Liver (tissue), 9 donors: ENCODE measurements around the gene DLL1. TPM values are rescaled to one million over a fixed set of nuclear protein-coding genes. Genes with fewer than 3 reads are reported as not detected.
"Not testable (repeated sequence)": the region's sequence is repeated elsewhere in the genome, so short reads cannot be mapped to it uniquely, and the experiment has no call there.

ENCODE experiments used
- DNase-seq: peaks from one replicate; pipeline ENCODE4 v3.0.0-alpha.2; 2017; ENCODE audit warnings: low spot score
- H3K27ac ChIP-seq, 2 donors: one replicate each; pipeline ENCODE4 v1.7.0; 2013; ENCODE audit warnings: inconsistent platforms in 2 of 2, low read length in 2 of 2, control low read depth in 1 of 2, low read depth in 1 of 2, mild to moderate bottlenecking in 1 of 2
- H3K27me3 ChIP-seq, 4 donors: one replicate each; pipeline versions ENCODE4 v1.6.1 to v1.7.0; 2013; ENCODE audit warnings: low read length in 3 of 4, inconsistent platforms in 1 of 4, mild to moderate bottlenecking in 1 of 4, moderate library complexity in 1 of 4; ENCODE audit not compliant: control insufficient read depth in 4 of 4, insufficient read depth in 4 of 4
- H3K36me3 ChIP-seq, 4 donors: one replicate each; pipeline versions ENCODE4 v1.6.1 to v1.7.0; 2013; ENCODE audit warnings: low read length in 3 of 4, mild to moderate bottlenecking in 3 of 4, low read depth in 1 of 4, moderate library complexity in 1 of 4; ENCODE audit not compliant: control insufficient read depth in 4 of 4, insufficient read depth in 3 of 4
- H3K4me1 ChIP-seq, 4 donors: one replicate each; pipeline versions ENCODE4 v1.6.1 to v1.7.0; 2013; ENCODE audit warnings: low read length in 3 of 4, mild to moderate bottlenecking in 3 of 4, moderate library complexity in 1 of 4; ENCODE audit not compliant: control insufficient read depth in 4 of 4, insufficient read depth in 4 of 4
- H3K4me3 ChIP-seq, 3 donors: one replicate each; pipeline versions ENCODE4 v1.6.1 to v1.7.0; 2013; ENCODE audit warnings: low read length in 3 of 3, control low read depth in 1 of 3, low read depth in 1 of 3, mild to moderate bottlenecking in 1 of 3
- H3K9ac ChIP-seq, 2 donors: one replicate each; pipeline ENCODE4 v1.7.0; 2013; ENCODE audit warnings: low read length in 2 of 2, mild to moderate bottlenecking in 2 of 2, moderate library complexity in 2 of 2, control low read depth in 1 of 2, low read depth in 1 of 2
- H3K9me3 ChIP-seq, 4 donors: one replicate each; pipeline versions ENCODE4 v1.6.1 to v1.7.0; 2013; ENCODE audit warnings: low read length in 3 of 4; ENCODE audit not compliant: control insufficient read depth in 4 of 4
- CTCF ChIP-seq: fragments of 150-350 bp; IDR thresholded peaks from 2 replicates; pipeline ENCODE4 v1.5.1; 2017; ENCODE audit warnings: improper control_type of control experiment, low read depth, low read length; ENCODE audit not compliant: missing input control
- EGR1 ChIP-seq, 2 donors: IDR thresholded peaks; 2 replicates each; pipeline ENCODE4 v1.6.1; 2016 to 2018; ENCODE audit warnings: antibody characterized with exemption in 2 of 2, low read depth in 2 of 2
- FOXA1 ChIP-seq: IDR thresholded peaks from 2 replicates; pipeline ENCODE4 v1.6.1; 2016; ENCODE audit warnings: antibody characterized with exemption
- FOXA2 ChIP-seq: IDR thresholded peaks from 2 replicates; pipeline ENCODE4 v1.6.1; 2016; ENCODE audit warnings: antibody characterized with exemption
- GABPA ChIP-seq, 2 donors: IDR thresholded peaks in 1 of 2; conservative IDR thresholded peaks in 1 of 2; 2 replicates each; pipeline ENCODE4 v1.6.1; 2016; ENCODE audit warnings: antibody characterized with exemption in 2 of 2, mild to moderate bottlenecking in 1 of 2, moderate library complexity in 1 of 2
- RAD21 ChIP-seq, 2 donors: IDR thresholded peaks; 2 replicates each; pipeline ENCODE4 v1.6.1; 2016; ENCODE audit warnings: antibody characterized with exemption in 2 of 2, mild to moderate bottlenecking in 2 of 2
- RXRA ChIP-seq, 2 donors: IDR thresholded peaks; 2 replicates each; pipeline ENCODE4 v1.6.1; 2017 to 2018; ENCODE audit warnings: antibody characterized with exemption in 2 of 2, mild to moderate bottlenecking in 1 of 2
- TAF1 ChIP-seq: conservative IDR thresholded peaks from 2 replicates; pipeline ENCODE4 v1.6.1; 2016; ENCODE audit warnings: antibody characterized with exemption, mild to moderate bottlenecking
- ZBTB33 ChIP-seq: IDR thresholded peaks from 2 replicates; pipeline ENCODE4 v1.6.1; 2016; ENCODE audit warnings: antibody characterized with exemption
- WGBS: extraction: QIAGEN DNeasy Blood & Tissue Kit; methylation state at CpG from one replicate; pipeline ENCODE4 v1.1.7; 2013; 5-methylcytosine and 5-hydroxymethylcytosine counted together
- polyA plus RNA-seq, 2 donors: library from polyadenylated mRNA; stranded (reverse) in 1 of 2; unstranded in 1 of 2; fragments of 200-250 nt in 1 of 2; fragments of >200 nt in 1 of 2; fragmentation: Nextera tagmentation in 1 of 2; extraction: Ambion mirVana in 1 of 2; gene quantifications; one replicate each; pipeline versions ENCODE4 v1.2.1 to v1.2.3, GENCODE V29; 2013 to 2015
- total RNA-seq, 2 donors: library from RNA; depleted of rRNA; stranded (reverse); fragments of >200 nt; gene quantifications; one replicate each; pipeline ENCODE4 v1.2.3, GENCODE V29; 2014
- TF ChIP-seq, protein P1 (sequence below): IDR thresholded peaks from 2 replicates; pipeline ENCODE4 v1.6.1; 2016; ENCODE audit warnings: antibody characterized with exemption
- TF ChIP-seq, protein P2 (sequence below): IDR thresholded peaks from 2 replicates; pipeline ENCODE4 v1.6.1; 2016; ENCODE audit warnings: antibody characterized with exemption
- donor health status: healthy.
- donor health status: healthy.
- donor health status: healthy.
- donor health status: healthy.
- donor health status: healthy.

Gene DLL1, protein sequence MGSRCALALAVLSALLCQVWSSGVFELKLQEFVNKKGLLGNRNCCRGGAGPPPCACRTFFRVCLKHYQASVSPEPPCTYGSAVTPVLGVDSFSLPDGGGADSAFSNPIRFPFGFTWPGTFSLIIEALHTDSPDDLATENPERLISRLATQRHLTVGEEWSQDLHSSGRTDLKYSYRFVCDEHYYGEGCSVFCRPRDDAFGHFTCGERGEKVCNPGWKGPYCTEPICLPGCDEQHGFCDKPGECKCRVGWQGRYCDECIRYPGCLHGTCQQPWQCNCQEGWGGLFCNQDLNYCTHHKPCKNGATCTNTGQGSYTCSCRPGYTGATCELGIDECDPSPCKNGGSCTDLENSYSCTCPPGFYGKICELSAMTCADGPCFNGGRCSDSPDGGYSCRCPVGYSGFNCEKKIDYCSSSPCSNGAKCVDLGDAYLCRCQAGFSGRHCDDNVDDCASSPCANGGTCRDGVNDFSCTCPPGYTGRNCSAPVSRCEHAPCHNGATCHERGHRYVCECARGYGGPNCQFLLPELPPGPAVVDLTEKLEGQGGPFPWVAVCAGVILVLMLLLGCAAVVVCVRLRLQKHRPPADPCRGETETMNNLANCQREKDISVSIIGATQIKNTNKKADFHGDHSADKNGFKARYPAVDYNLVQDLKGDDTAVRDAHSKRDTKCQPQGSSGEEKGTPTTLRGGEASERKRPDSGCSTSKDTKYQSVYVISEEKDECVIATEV
- total RNA-seq (1 to 10 TPM; 1.8 to 2.3 TPM), polyA plus RNA-seq (1 to 10 TPM; 1.0 to 1.5 TPM)

GRCh38 chr6:170290296-170291128 lies at the start of gene DLL1:
Gene DLL1, minus strand, starts transcription at chr6:170291078. Its CDS starts 939 bp downstream, at chr6:170290139.
- Histone ChIP-seq H3K9me3 (no peaks in the 10 kb centered on the region), H3K4me1 (peaks cover 13 to 64% (median 30%) of the 10 kb centered on the region in 4 donors), H3K36me3 (peaks cover 0 to 2% (median 0%) of the 10 kb centered on the region in 4 donors), H3K4me3 (peak within 1 kb of the TSS in 2 of 3 donors; percentile 64 to 69), H3K27me3 (peaks cover 0 to 16% (median 11%) of the 10 kb centered on the region in 4 donors), H3K9ac (no peak within 1 kb of the TSS), H3K27ac (peak within 1 kb of the TSS; percentile 57 to 64)
- WGBS, result 1% methylated on average over 83 of the region's 83 CpGs
- no peak for DNase-seq
- TF ChIP-seq FOXA2, result no peak
- TF ChIP-seq RXRA (IDR thresholded peaks at IDR 0.05), result no peak
- TF ChIP-seq, protein P1, sequence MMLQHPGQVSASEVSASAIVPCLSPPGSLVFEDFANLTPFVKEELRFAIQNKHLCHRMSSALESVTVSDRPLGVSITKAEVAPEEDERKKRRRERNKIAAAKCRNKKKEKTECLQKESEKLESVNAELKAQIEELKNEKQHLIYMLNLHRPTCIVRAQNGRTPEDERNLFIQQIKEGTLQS, result no peak
- TF ChIP-seq CTCF, result no peak
- TF ChIP-seq TAF1, result no peak
- TF ChIP-seq GABPA (IDR thresholded peaks at IDR 0.05 in 1 of 2, conservative IDR thresholded peaks at IDR 0.05 in 1 of 2), result no peak
- TF ChIP-seq FOXA1, result no peak

GRCh38 chr6:170335199-170335598 lies 44.3 kb upstream of the DLL1 start:
- 96% methylated on average over 3 of the region's 3 CpGs for WGBS
- DNase-seq, H3K4me1 ChIP-seq, H3K9ac ChIP-seq, H3K27ac ChIP-seq, H3K27me3 ChIP-seq, H3K9me3 ChIP-seq, H3K4me3 ChIP-seq: not testable (repeated sequence)
- H3K36me3 ChIP-seq, result peaks cover 3 to 27% (median 19%) of the 10 kb centered on the region in 4 donors

GRCh38 chr6:170329321-170329720 lies 38.4 kb upstream of the DLL1 start:
- no peak overlapping the region for H3K4me3 ChIP-seq
- H3K9ac ChIP-seq, result no peak overlapping the region
- DNase-seq, result no peak
- no peak overlapping the region for H3K27ac ChIP-seq
- no peaks in the 10 kb centered on the region for H3K4me1 ChIP-seq
- no peaks in the 10 kb centered on the region for H3K27me3 ChIP-seq
- 91% methylated on average over 8 of the region's 8 CpGs for WGBS
- no peaks in the 10 kb centered on the region for H3K9me3 ChIP-seq
- peaks cover 7 to 45% (median 31%) of the 10 kb centered on the region in 4 donors for H3K36me3 ChIP-seq
- TF ChIP-seq, protein P2, sequence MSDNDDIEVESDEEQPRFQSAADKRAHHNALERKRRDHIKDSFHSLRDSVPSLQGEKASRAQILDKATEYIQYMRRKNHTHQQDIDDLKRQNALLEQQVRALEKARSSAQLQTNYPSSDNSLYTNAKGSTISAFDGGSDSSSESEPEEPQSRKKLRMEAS, result no peak
- TF ChIP-seq ZBTB33 (no peak), EGR1 (IDR thresholded peaks at IDR 0.05; ENCODE audit: low read depth in 2 of 2) (no peak), FOXA1 (no peak), GABPA (IDR thresholded peaks at IDR 0.05 in 1 of 2, conservative IDR thresholded peaks at IDR 0.05 in 1 of 2) (no peak), CTCF (no peak), RAD21 (IDR thresholded peaks at IDR 0.05) (no peak)
